Endodermal cell (in vitro differentiated cells): ENCODE results near the gene TMOD4. TPM values are rescaled to one million over a fixed set of nuclear protein-coding genes. Genes with fewer than 3 reads are reported as not detected.

ENCODE experiments used
- DNase-seq: peaks from one replicate; pipeline ENCODE4 v3.0.0-alpha.2; 2017
- H3K27ac ChIP-seq: 2 replicates; pipeline ENCODE4 v1.5.1; 2013; ENCODE audit warnings: mild to moderate bottlenecking, low read depth, low read length, moderate library complexity
- H3K27me3 ChIP-seq: 2 replicates; pipeline ENCODE4 v1.6.1; 2013; ENCODE audit warnings: mild to moderate bottlenecking, low read length, moderate library complexity; ENCODE audit not compliant: insufficient read depth, control insufficient read depth, poor library complexity, severe bottlenecking
- H3K36me3 ChIP-seq: 2 replicates; pipeline ENCODE4 v1.7.0; 2013; ENCODE audit warnings: mild to moderate bottlenecking, low read length, moderate library complexity; ENCODE audit not compliant: control insufficient read depth, insufficient read depth
- H3K4me1 ChIP-seq: one replicate; pipeline ENCODE4 v1.7.0; 2013; ENCODE audit warnings: low read length; ENCODE audit not compliant: control insufficient read depth, insufficient read depth
- H3K4me3 ChIP-seq: 2 replicates; pipeline ENCODE4 v1.5.1; 2013; ENCODE audit warnings: mild to moderate bottlenecking, low read length, moderate library complexity
- H3K9ac ChIP-seq: 2 replicates; pipeline ENCODE4 v1.6.1; 2013; ENCODE audit warnings: mild to moderate bottlenecking, low read length, moderate library complexity; ENCODE audit not compliant: poor library complexity, severe bottlenecking; ENCODE audit errors: extremely low read depth
- H3K9me3 ChIP-seq: 2 replicates; pipeline ENCODE4 v1.6.1; 2013; ENCODE audit warnings: mild to moderate bottlenecking, low read length, moderate library complexity; ENCODE audit not compliant: control insufficient read depth
- H3K27ac Mint-ChIP-seq: 2 replicates; pipeline ENCODE4 v1.8.0; 2020; ENCODE audit warnings: mixed read lengths
- H3K27me3 Mint-ChIP-seq: 2 replicates; pipeline ENCODE4 v1.8.0; 2021; ENCODE audit warnings: mild to moderate bottlenecking, mixed read lengths; ENCODE audit not compliant: insufficient read depth
- H3K36me3 Mint-ChIP-seq: 2 replicates; pipeline ENCODE4 v1.8.0; 2020; ENCODE audit warnings: low read depth, mixed read lengths
- H3K4me1 Mint-ChIP-seq: 2 replicates; pipeline ENCODE4 v1.8.0; 2020; ENCODE audit warnings: mixed read lengths
- H3K4me3 Mint-ChIP-seq: 2 replicates; pipeline ENCODE4 v1.8.0; 2020; ENCODE audit warnings: mild to moderate bottlenecking, moderate library complexity, mixed read lengths
- H3K9me3 Mint-ChIP-seq: 2 replicates; pipeline ENCODE4 v1.8.0; 2020; ENCODE audit warnings: mild to moderate bottlenecking, mixed read lengths
- WGBS, 2 experiments: methylation state at CpG; one replicate each; pipeline versions ENCODE4 v1.1.5 to v1.1.7; 2013; ENCODE audit warnings: missing lambda C conversion rate in 2 of 2, mixed read lengths in 1 of 2; ENCODE audit not compliant: insufficient coverage in 1 of 2, insufficient read length in 1 of 2; 5-methylcytosine and 5-hydroxymethylcytosine counted together
- total RNA-seq, 2 donors: library from RNA; stranded (reverse); fragmentation: NEBNext Ultra II Directional in 1 of 2; extraction: Animal tissue kit (Norgen Biotek cat#: 25700) in 1 of 2; gene quantifications; 2 replicates in 1 of 2; 3 replicates in 1 of 2; pipeline ENCODE4 v1.2.1, GENCODE V29; 2021
- TF ChIP-seq, protein P1 (sequence below): fragments of 200-600 bp; sonication (generic); conservative IDR thresholded peaks from 2 replicates; pipeline ENCODE4 v1.5.0; 2021; ENCODE audit warnings: antibody characterized with exemption, mild to moderate bottlenecking

The TMOD4 gene
- total RNA-seq, 2 donors from 2014 or later, result 1.0 to 1.9 TPM

DNA sequence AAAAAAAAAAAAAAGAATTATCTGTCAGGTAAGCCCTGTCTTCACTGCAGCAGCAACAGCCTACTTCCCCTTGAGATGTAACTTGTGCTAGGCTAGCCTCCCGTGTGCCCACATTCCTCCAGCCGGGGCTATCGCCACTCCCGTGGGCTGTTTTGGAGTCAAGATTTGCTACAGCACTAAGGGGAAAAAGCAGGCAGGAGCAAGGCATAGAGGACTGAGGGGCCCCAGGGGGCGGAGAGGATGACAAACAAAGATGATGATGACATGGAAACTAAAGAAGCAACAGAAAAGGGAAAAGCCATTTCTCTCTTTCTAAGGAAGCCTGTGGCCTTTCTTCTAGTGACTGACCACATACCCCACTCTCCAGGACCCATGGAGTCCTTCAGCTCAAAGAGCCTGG is 17.5 kb downstream of the TMOD4 start:
- Histone ChIP-seq H3K27me3 (no peaks in the 10 kb centered on the region), H3K4me1 (no peaks in the 10 kb centered on the region), H3K36me3 (peaks cover 45% of the 10 kb centered on the region), H3K4me3 (no peak overlapping the region), H3K9ac (no peak overlapping the region), H3K27ac (no peak overlapping the region), H3K9me3 (no peaks in the 10 kb centered on the region)
- no peak for DNase-seq
- H3K4me3 Mint-ChIP-seq, result no peak overlapping the region
- H3K9me3 Mint-ChIP-seq, result no peaks in the 10 kb centered on the region
- 95 to 100% methylated on average over 1 to 5 of the region's 5 CpGs for WGBS, 2 experiments
- TF ChIP-seq, protein P1, sequence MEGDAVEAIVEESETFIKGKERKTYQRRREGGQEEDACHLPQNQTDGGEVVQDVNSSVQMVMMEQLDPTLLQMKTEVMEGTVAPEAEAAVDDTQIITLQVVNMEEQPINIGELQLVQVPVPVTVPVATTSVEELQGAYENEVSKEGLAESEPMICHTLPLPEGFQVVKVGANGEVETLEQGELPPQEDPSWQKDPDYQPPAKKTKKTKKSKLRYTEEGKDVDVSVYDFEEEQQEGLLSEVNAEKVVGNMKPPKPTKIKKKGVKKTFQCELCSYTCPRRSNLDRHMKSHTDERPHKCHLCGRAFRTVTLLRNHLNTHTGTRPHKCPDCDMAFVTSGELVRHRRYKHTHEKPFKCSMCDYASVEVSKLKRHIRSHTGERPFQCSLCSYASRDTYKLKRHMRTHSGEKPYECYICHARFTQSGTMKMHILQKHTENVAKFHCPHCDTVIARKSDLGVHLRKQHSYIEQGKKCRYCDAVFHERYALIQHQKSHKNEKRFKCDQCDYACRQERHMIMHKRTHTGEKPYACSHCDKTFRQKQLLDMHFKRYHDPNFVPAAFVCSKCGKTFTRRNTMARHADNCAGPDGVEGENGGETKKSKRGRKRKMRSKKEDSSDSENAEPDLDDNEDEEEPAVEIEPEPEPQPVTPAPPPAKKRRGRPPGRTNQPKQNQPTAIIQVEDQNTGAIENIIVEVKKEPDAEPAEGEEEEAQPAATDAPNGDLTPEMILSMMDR, result no peak
- H3K27ac Mint-ChIP-seq, result peak overlapping the region; percentile 52
- H3K4me1 Mint-ChIP-seq, result peaks cover 2% of the 10 kb centered on the region
- H3K27me3 Mint-ChIP-seq, result no peaks in the 10 kb centered on the region
- peaks cover 32% of the 10 kb centered on the region for H3K36me3 Mint-ChIP-seq

- Mint-ChIP-seq H3K4me1 (peaks cover 2% of the 10 kb centered on the region), H3K9me3 (no peaks in the 10 kb centered on the region)
- TF ChIP-seq, protein P1, result no peak
Observed at GRCh38 chr1:151157067-151157531, 18.7 kb downstream of the TMOD4 start.

GRCh38 chr1:151156515-151156819 is 19.3 kb downstream of the TMOD4 start, which contains the start of gene TNFAIP8L2:
Gene TNFAIP8L2 (plus strand): TSS chr1:151156649. CDS start chr1:151158698, 2,049 bp downstream.
- TF ChIP-seq, protein P1, result no peak
- H3K4me1 ChIP-seq, result no peaks in the 10 kb centered on the region
- H3K9ac ChIP-seq, result no peak within 1 kb of the TSS
- no peak within 1 kb of the TSS for H3K27ac ChIP-seq
- H3K27me3 Mint-ChIP-seq, result no peaks in the 10 kb centered on the region
- no peaks in the 10 kb centered on the region for H3K9me3 Mint-ChIP-seq
- DNase-seq, result peak; percentile 63
- peaks cover 38% of the 10 kb centered on the region for H3K36me3 ChIP-seq
- H3K9me3 ChIP-seq, result no peaks in the 10 kb centered on the region
- 77 to 89% methylated on average over 3 to 4 of the region's 4 CpGs for WGBS, 2 experiments
- H3K4me1 Mint-ChIP-seq, result peaks cover 2% of the 10 kb centered on the region
- no peak within 1 kb of the TSS for H3K4me3 Mint-ChIP-seq
- no peak within 1 kb of the TSS for H3K27ac Mint-ChIP-seq
- no peaks in the 10 kb centered on the region for H3K27me3 ChIP-seq
- H3K4me3 ChIP-seq, result no peak within 1 kb of the TSS
- H3K36me3 Mint-ChIP-seq, result peaks cover 26% of the 10 kb centered on the region

More at GRCh38 chr1:151157067-151157531, 18.7 kb downstream of the TMOD4 start:
- Histone ChIP-seq H3K36me3 (peaks cover 45% of the 10 kb centered on the region), H3K27me3 (no peaks in the 10 kb centered on the region), H3K4me3 (no peak overlapping the region), H3K27ac (no peak overlapping the region), H3K9ac (no peak overlapping the region), H3K4me1 (no peaks in the 10 kb centered on the region), H3K9me3 (no peaks in the 10 kb centered on the region)
- H3K4me3 Mint-ChIP-seq, result no peak overlapping the region
- WGBS, 2 experiments, result 90 to 92% methylated on average over 6 of the region's 6 CpGs
- peaks cover 32% of the 10 kb centered on the region for H3K36me3 Mint-ChIP-seq
- H3K27ac Mint-ChIP-seq, result no peak overlapping the region
- DNase-seq, result no peak
- no peaks in the 10 kb centered on the region for H3K27me3 Mint-ChIP-seq
